ENCODE measurements around the gene S100A1. TPM values are rescaled to one million over a fixed set of nuclear protein-coding genes. Genes with fewer than 3 reads are reported as not detected.

S100A1 gene
- total RNA-seq, 1 experiment from 2014 or later: not detected

DNA sequence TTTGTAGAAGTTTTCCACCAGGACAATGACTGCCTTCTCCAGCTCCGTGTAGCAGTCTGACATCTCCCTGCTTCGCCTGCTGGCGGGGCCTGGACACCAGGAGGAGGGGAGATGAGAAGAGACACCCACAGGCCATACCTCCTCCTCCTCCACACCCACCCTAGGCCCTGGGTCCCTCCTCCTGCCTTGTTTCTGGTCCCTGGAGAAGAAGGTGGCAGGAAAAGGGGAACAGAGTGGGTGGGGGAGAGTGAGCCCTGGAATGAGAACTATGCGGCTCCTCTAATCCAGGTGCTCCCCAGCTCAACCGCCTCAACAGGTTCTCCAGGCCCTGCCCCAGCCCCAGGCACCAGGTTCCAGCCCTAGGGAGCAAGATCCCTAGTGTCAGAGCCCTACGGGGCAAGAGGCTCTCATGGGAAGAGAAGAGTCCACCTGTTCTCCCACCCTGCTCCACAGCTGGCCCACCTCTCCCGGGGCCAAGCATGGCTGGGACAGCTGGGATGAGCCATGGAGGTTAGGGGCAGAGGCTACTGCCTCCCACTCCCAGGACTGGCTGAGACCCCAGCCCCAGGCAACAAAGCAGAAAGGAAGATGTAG is 20.0 kb upstream of the S100A1 start:
- no TSS peak for BruUV-seq (replicated peaks)
- CTCF ChIA-PET: no interaction called here
- H3K27ac ChIP-seq (ENCODE audit: low read depth, low read length, poor library complexity, severe bottlenecking): no peak overlapping the region
- H3K4me1 ChIP-seq (ENCODE audit: insufficient read depth, low read length, poor library complexity, severe bottlenecking): no peaks in the 10 kb centered on the region
- TF ChIP-seq, protein P1, sequence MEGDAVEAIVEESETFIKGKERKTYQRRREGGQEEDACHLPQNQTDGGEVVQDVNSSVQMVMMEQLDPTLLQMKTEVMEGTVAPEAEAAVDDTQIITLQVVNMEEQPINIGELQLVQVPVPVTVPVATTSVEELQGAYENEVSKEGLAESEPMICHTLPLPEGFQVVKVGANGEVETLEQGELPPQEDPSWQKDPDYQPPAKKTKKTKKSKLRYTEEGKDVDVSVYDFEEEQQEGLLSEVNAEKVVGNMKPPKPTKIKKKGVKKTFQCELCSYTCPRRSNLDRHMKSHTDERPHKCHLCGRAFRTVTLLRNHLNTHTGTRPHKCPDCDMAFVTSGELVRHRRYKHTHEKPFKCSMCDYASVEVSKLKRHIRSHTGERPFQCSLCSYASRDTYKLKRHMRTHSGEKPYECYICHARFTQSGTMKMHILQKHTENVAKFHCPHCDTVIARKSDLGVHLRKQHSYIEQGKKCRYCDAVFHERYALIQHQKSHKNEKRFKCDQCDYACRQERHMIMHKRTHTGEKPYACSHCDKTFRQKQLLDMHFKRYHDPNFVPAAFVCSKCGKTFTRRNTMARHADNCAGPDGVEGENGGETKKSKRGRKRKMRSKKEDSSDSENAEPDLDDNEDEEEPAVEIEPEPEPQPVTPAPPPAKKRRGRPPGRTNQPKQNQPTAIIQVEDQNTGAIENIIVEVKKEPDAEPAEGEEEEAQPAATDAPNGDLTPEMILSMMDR (conservative IDR thresholded peaks at IDR 0.05; ENCODE audit: low read depth, low read length): no peak
- TF ChIP-seq EZH2 (IDR thresholded peaks at IDR 0.05; ENCODE audit: borderline replicate concordance, low read depth, low read length, poor library complexity, severe bottlenecking): no peak
- H3K9me3 ChIP-seq (ENCODE audit: low read depth, low read length, poor library complexity, severe bottlenecking): no peaks in the 10 kb centered on the region
- intact Hi-C loops (cut with micrococcal nuclease; ENCODE audit: unreplicated experiment): no loop called here
- H3K36me3 ChIP-seq (ENCODE audit: insufficient read depth, low read length, poor library complexity, severe bottlenecking): no peaks in the 10 kb centered on the region
- no peak for DNase-seq (ENCODE audit: low spot score)
- POLR2A ChIA-PET (ENCODE audit: low non-redundant PET): no interaction called here
- H3K4me3 ChIP-seq (ENCODE audit: low read depth, low read length, poor library complexity, severe bottlenecking): no peak overlapping the region
- H3K27me3 ChIP-seq (replicated peaks; ENCODE audit: insufficient read depth, low read depth, low read length, poor library complexity): no peaks in the 10 kb centered on the region

DNA sequence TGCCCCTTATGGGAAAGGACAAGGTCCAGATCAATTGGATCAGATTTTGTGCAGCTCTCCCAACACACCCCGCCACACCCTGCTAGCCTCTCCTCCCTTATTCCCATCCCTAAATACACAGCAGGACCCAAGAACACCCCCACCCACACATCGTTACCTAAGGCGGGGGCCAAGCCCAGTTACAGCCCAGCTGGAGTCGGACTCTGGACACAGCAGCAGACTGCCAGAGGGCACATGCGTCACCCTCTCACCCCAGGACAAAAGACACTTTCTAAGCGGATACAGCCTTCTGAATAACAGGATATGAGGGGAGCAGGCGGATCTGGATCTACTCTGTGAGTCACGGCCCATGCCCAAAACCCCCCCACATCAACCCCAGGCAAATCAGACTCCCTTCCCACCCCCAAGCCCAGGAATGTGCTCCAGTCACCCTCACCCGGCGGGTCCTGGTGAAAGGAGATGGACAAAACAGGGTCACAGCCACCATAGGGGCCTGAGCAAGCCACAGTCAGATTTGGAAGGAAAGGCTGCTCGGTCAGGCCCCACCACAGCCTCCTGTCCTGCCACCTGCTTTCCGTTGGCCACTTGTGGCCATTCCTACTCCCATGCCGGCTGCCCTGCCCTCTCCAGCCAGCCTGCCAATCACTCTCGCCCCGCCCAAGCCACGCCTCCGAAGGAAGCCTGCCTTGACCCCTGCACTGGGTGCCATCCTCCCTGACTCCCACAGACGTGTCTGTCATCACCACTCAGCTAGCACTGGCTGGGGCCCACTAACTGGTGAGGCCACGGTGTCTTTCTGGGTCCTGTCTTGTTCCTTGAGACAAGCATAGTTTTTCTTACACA is 19.3 kb upstream of the S100A1 start:
- Histone ChIP-seq H3K4me3 (ENCODE audit: low read depth, low read length, poor library complexity, severe bottlenecking) (no peak overlapping the region), H3K9me3 (ENCODE audit: low read depth, low read length, poor library complexity, severe bottlenecking) (no peaks in the 10 kb centered on the region), H3K36me3 (ENCODE audit: insufficient read depth, low read length, poor library complexity, severe bottlenecking) (no peaks in the 10 kb centered on the region), H3K27me3 (replicated peaks; ENCODE audit: insufficient read depth, low read depth, low read length, poor library complexity) (no peaks in the 10 kb centered on the region), H3K4me1 (ENCODE audit: insufficient read depth, low read length, poor library complexity, severe bottlenecking) (no peaks in the 10 kb centered on the region), H3K27ac (ENCODE audit: low read depth, low read length, poor library complexity, severe bottlenecking) (no peak overlapping the region)
- intact Hi-C loops (cut with micrococcal nuclease; ENCODE audit: unreplicated experiment): no loop called here
- ChIA-PET POLR2A (ENCODE audit: low non-redundant PET) (no interaction called here), CTCF (no interaction called here)
- DNase-seq (ENCODE audit: low spot score): no peak
- BruUV-seq (replicated peaks): no TSS peak
- TF ChIP-seq, protein P1 (conservative IDR thresholded peaks at IDR 0.05; ENCODE audit: low read depth, low read length): no peak
- TF ChIP-seq EZH2 (IDR thresholded peaks at IDR 0.05; ENCODE audit: borderline replicate concordance, low read depth, low read length, poor library complexity, severe bottlenecking): no peak

DNA sequence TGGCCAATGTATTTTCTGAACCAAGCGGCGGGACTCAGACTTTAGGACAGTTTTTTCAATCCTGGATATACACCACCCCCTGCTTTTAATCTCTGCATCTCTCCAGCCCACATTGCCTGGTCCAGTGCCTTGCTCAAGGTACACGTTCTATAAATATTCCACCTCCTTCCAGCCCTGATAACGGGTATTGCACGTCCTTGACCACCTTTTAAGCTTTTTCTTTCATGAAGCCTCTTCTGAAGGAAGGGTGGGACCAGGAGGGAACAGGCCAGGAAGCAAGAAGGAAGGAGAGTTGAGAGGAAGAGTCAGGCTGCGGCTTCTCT is 18.7 kb upstream of the S100A1 start:
- Histone ChIP-seq H3K4me1 (ENCODE audit: insufficient read depth, low read length, poor library complexity, severe bottlenecking) (no peaks in the 10 kb centered on the region), H3K36me3 (ENCODE audit: insufficient read depth, low read length, poor library complexity, severe bottlenecking) (no peaks in the 10 kb centered on the region), H3K4me3 (ENCODE audit: low read depth, low read length, poor library complexity, severe bottlenecking) (no peak overlapping the region), H3K27ac (ENCODE audit: low read depth, low read length, poor library complexity, severe bottlenecking) (no peak overlapping the region), H3K9me3 (ENCODE audit: low read depth, low read length, poor library complexity, severe bottlenecking) (no peaks in the 10 kb centered on the region), H3K27me3 (replicated peaks; ENCODE audit: insufficient read depth, low read depth, low read length, poor library complexity) (no peaks in the 10 kb centered on the region)
- TF ChIP-seq, protein P1 (conservative IDR thresholded peaks at IDR 0.05; ENCODE audit: low read depth, low read length): no peak
- TF ChIP-seq EZH2 (IDR thresholded peaks at IDR 0.05; ENCODE audit: borderline replicate concordance, low read depth, low read length, poor library complexity, severe bottlenecking): no peak
- ChIA-PET POLR2A (ENCODE audit: low non-redundant PET) (no interaction called here), CTCF (no interaction called here)
- intact Hi-C loops (cut with micrococcal nuclease; ENCODE audit: unreplicated experiment): no loop called here
- no peak for DNase-seq (ENCODE audit: low spot score)
- BruUV-seq (replicated peaks): no TSS peak

Measured in A673 (cell line).